ENCODE measurements around the gene SKIC8.
A peak's percentile ranks its signal among the peaks of the same experiment; 100 is the strongest.

The SKIC8 gene

GRCh38 chr15:78321041-78321570, 21.7 kb upstream of the SKIC8 start:
- DNase-seq = no peak

- DNase-seq = no peak
Measured at GRCh38 chr15:78320183-78320582, 20.8 kb upstream of the SKIC8 start.

GRCh38 chr15:78319588-78319987, 20.2 kb upstream of the SKIC8 start:
- no peak for DNase-seq

- no peak for DNase-seq
Measured at GRCh38 chr15:78317145-78317836, 17.9 kb upstream of the SKIC8 start.

GRCh38 chr15:78316283-78317083, 17.1 kb upstream of the SKIC8 start:
- DNase-seq = no peak

GRCh38 chr15:78315686-78316282, 16.4 kb upstream of the SKIC8 start:
- DNase-seq = no peak

- DNase-seq = no peak
Measured at GRCh38 chr15:78314181-78314581, 14.8 kb upstream of the SKIC8 start.

- DNase-seq = no peak
Measured at GRCh38 chr15:78313383-78313782, 14.0 kb upstream of the SKIC8 start.

- DNase-seq = no peak
Measured at GRCh38 chr15:78312957-78313356, 13.5 kb upstream of the SKIC8 start.

GRCh38 chr15:78312536-78312935, 13.1 kb upstream of the SKIC8 start:
- DNase-seq = no peak

DNA sequence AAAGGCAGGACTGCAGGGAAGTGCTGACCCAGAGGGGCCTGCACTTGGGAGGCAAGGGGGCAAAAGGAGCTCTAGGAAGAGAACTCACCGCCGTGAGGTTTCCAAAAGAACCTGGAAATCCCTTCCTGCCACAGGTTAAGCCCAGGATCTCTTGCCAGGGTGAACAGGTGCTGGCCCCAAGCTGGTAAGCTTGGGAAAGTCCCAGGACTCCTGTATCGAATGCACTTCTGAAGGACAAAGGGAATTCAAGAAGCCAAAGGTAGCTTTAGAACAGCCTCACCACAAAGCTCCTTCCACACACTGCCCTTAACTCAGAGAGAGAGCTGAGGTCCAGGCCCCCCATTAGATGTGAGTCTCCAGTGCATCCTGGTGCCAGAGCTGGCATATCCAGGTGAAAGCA, 11.9 kb upstream of the SKIC8 start:
- no peak for DNase-seq

DNA sequence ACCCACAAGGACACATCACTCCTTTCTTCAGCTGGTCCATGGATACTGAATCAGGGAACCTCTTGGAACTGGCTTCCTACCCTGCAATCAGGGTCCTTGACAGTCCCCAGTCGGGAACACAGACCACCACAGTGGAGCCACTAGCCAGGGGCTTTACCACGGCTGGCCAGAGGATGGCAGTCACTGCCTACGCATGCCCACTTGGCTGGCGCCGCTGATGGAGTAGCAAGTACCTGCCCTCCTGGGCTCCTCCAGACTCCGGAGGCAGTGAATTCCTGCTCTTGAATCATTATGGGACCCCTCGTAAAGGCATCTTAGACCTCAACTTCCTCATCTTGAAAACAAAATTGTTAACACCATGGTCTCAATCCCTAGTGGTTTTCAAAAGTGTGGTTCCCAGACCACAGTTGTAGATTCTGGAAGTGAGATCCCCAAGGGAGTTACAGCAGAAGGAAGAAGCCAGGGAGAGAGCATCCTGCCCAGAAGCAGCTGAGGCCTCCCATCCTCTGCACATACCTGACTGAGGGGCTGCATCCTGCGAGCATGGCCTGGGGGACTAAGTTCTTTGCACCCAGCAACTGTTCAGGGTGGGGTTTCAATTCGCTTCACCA, 9.1 kb upstream of the SKIC8 start:
- peak; percentile 30 for DNase-seq

GRCh38 chr15:78307976-78308375, 8.6 kb upstream of the SKIC8 start:
- DNase-seq = no peak

- DNase-seq = no peak
Measured at GRCh38 chr15:78306176-78306774, 6.9 kb upstream of the SKIC8 start.

DNA sequence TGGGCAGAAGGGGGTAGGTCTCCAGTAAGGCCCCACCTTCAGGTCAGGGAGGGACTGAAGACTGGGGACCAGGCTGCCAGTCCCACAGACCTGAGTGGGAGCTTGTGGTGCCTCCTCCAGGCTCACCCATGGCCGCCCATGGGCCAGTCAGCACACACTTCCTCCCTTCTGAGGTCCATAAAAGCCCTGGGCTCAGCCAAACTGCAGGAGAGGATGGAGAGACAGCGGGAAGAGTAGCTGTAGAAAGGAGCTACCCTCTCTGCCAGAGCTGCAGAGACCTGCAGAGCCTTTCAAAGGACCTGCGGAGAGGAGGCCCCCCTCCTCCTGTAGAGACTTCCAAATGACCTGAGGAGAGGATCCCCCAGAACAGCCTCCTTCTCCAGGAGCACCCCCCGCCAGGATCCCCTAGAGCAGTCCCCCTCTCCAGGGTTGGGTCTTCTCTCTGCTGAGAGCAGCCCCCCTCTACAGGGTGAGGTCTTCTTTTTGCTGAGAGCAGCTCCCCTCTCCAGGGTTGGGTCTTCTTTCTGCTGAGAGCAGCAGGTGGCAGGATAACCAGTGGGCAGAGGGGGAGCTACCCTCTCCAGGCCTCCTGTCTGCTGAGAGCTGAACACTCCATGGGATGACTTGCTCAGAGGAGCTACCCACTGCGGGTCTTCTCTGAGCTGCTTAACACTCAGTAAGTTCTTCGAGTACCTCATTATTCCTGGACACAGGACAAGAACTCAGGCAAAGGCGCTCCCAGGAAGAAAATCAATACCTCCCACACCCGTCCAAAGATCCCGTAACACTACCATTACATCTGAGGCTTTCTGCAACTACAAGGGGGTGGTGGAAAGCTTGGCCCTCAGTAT, 5.0 kb upstream of the SKIC8 start:
- DNase-seq = no peak

DNA sequence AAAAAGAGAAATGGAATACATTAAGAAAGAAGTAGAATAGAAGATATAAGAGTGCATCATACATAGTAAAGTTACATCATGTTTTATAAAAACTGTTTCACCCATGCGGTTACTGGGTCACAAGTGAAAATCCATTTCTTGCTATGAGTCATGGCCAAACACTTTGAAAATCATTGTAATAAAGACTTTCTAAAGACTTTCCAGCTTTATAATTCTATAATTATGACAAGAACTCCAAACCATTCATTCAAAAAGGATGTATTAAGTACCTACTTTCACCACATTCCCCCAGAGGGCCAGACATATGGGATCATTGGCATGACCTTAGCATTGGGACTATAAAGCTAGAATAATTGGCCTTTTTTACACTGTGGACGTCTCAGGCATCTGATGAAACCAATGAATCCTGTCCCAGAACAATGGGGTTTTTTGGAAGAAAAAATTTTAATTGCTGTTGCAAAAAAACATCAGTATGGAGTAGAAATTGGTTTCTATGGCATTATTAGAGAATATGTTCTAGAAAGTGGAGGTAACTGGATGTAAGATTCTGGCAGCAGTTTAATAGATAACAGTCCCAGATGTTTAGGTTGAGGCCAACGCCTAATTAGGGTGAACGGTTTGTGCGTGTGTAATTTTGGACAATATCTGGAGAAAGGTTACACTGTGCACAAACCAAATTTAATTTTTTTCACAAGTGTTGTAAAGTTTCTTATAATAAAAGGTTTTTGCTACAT, 3.3 kb upstream of the SKIC8 start:
- DNase-seq = no peak

- DNase-seq = no peak
Measured at GRCh38 chr15:78301828-78302227, 2.4 kb upstream of the SKIC8 start.

- DNase-seq = no peak
Measured at GRCh38 chr15:78301326-78301725, 1.9 kb upstream of the SKIC8 start.

DNA sequence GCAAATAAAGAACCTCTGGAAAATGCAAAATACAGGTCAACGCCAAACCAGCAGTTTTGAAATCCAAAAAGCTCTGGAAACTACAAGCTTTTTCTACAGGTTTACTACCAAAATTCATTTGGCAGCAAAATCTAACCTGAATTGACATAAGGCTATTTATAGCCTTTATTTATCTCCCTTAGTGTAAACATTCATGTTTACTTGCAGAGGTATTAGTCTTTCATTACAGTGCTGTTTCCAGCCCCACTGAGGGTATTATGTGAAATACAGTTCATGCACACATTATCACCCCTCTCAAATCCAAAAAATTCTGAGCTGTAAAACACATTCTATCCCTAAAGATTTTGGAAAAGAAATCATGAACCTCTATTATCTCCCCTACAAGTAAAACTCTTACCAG, 7.2 kb downstream of the SKIC8 start:
- no peak for DNase-seq

DNA sequence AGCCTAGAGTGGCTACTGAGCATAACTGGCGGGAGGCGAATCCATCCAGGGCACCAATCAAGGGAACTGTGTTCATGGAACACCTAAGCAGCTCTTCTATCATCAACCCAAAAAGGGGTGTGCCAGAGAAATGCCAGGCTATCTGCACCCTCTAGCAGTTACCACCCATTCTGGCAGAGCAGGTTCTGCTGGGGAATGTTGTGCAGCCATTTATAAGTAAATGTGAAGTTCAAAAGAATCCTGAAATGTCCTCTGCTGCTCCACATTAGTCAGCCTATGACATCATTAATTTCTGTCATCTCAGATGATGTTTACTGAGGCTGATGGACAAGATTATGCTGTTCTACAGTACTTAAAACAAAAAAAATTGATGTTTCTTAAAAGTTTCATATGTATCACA, 7.7 kb downstream of the SKIC8 start:
- DNase-seq = no peak

DNA sequence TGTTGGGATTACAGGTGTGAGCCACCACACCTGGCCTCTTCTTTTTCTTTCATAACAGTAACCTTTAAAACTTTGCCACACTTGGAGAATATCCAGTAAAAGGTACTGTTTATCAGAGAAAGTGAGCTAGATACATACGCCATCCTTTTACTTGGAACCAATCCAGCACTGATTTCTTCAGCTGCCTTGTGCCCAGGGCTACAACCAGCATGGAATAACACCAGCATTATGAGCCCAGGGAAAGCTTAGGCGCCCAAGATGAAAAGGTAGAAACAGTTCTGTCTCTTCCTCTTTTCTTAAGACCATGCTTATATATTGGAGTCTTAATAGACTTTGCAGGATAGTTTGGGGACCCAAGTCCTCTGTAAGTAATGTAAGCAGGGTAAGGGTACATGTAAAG, 8.4 kb downstream of the SKIC8 start:
- DNase-seq = no peak

Data from CD4-positive, alpha-beta T cell treated with Interleukin-6 for 4 hours (primary cell).